Midbrain (tissue), 1 donor: ENCODE data around the gene LHPP.

Experiments used
- DNase-seq: peaks from one replicate; lab custom pipeline; 2025; lab: John Stamatoyannopoulos, UW

Gene LHPP

DNA sequence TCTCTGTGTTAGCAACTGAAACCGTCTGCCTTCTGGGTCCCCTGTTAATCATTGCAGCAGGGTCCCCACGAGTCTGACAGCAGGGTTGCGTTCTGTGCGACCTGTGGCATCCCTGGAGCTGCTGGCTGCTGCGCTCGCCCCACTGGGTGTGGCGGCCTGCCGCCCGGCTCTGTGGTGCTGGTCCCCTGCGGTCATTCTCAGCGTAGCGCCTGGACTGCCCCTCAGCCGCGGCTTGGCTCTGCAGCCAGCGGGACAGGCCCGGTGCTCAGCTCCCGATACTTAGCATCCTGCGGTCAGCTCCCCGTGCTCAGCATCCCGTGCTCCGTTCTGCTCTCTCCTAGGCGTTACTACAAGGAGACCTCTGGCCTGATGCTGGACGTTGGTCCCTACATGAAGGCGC, 35.0 kb downstream of the LHPP start:
- no peak for DNase-seq

DNA sequence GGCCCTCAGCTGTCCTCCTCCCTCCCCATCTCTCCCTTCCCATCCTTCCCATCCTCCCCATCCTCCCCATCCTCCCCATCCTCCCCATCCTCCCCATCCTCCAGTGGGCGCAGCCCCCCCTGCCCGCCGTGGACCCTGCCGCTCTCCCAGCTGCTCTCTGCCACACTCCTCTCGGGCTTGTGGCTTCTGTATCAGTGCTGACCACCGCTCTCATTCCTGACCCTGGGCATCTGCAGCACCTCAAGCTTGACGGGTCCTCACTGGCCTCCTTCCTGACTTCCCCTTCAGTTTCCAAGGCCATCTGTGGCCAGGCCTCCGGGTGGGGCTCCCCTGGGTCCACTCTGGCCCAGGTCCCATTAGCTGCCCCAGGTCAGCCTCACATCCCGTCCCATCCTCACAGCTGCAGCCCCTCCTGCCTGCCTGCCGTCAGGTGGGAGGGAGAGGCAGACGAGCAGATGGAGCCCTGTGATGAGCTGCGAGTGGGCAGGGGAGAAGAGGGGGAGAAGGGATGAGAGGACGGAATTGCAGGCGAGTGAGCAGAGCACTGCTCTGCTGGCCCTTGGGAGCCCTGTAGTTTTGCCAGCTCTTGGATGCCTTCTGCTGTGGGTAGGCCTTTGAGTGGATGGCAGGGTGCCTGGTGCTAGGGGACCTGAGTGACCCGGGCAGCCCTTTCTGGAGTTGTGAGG, 35.7 kb downstream of the LHPP start:
- DNase-seq = no peak

- DNase-seq = no peak
Measured at GRCh38 chr10:124498056-124498455, 36.4 kb downstream of the LHPP start.

- no peak for DNase-seq
Measured at GRCh38 chr10:124500757-124501156, 39.1 kb downstream of the LHPP start.

- no peak for DNase-seq
Measured at GRCh38 chr10:124504711-124505110, 43.1 kb downstream of the LHPP start.

GRCh38 chr10:124505279-124505678, 43.7 kb downstream of the LHPP start:
- DNase-seq = no peak

- no peak for DNase-seq
Measured at GRCh38 chr10:124508070-124508667, 46.5 kb downstream of the LHPP start.

GRCh38 chr10:124508907-124509454, 47.4 kb downstream of the LHPP start:
- no peak for DNase-seq

DNA sequence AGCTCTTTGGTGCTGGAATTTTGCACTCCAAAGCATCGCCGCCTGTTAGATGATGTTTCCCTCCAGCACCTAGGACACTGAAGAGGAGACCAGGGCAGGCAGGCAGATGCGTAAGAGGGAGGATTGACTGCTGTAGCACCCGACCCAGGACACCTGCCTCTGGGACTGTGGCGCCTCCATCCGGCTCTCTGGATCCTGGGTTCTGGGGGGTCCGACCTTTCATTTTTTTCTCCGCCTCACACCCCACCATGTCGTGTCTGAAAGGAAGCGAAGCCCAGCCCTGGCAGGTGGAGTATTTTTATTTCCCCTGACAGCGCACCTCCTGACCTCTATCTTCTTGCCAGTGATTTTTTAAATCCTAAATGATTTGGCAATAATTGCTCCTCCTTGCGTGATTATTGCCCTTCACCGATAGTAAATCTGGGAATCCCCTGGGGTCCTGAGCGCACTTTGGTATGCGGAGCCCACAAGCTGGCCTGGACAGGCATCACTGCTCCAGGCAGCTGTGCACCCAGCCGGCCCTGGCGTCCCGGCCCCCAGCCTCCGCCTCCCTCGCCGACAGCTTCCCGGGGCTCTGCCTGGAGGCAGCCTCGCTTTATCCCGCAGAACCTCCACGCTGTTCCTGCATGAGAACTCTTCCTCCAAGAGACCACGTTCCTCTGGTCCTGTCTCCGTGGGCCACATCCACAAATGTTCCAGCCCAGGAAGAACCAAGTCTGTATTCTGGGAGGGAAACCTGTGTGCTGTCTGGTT, 48.4 kb downstream of the LHPP start:
- DNase-seq = no peak

DNA sequence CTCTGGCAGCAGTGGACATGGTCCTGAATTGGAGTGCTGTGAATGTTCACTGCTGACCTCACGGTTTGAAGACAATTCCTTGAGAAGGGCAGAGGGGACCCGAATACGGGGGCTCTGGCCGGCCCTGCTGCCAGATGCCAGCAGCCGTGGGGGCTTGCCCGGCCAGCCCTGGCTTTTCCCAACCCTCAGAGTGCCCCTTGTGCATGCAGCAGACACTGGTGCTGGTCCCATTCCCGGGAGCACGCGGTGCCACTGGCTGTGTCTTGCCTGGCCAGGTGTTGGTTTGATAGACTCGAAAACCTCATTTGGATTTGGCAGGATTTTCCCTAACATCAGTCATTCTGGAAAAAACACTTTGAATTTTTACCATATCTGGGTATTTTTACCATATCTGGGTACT, 49.1 kb downstream of the LHPP start:
- DNase-seq = no peak

DNA sequence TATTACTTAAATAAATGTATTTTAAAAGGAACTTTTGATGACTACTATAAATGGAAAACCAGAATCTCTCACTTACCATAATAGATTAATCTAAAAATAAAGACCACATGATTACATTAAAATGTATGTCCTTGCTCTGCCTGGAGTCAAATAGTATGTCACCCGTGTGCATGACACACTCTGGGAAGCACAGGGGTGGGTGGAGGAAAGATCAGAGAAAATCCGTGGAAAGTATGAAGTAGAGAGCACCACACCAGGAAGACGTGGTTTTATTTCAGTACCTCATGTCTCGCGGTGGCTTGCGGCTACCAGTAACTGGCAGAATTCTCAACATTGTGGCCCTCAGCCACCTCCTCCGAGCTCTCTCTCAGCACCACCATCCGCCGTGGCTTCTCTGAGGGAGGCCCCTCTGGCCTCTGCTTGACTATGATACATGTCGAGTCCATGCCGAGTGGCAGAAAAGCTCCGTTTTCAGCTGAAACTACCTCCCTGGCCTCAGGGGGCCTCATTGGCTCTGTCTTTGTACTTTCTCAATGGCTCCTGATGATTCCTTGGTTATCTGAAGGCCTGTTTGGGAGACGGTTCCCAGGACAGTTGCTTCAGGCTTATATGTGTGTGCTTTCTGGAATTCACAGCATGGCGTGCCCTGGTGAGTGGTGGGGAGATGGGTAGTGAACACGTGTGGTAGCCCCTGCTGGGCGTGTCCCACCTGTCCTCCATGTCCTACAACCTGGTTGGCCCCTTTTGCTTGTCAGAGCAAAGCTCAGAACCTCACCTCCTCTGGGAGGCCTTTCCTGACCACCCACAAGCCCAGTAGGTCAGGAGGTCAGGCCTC, 49.8 kb downstream of the LHPP start:
- no peak for DNase-seq

DNA sequence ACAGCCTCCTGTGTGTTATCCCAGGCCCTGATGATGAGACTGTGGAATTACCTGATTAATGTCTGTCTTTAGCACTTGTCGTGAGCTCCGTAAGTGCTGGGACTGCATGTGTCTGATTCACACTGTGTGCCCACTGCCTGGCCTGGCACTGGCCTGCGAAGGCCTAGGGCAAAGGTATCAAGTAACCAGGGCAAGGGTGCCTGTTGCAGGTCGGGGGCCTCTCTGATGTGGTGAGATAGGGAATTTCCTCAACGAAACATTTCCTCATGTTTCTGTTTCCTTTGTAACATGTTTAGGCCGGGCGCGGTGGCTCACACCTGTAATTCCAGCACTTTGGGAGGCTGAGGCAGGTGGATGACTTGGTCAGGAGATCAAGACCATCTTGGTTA, 50.4 kb downstream of the LHPP start:
- DNase-seq = no peak

- DNase-seq = no peak
Measured at GRCh38 chr10:124512600-124512999, 51.0 kb downstream of the LHPP start.

DNA sequence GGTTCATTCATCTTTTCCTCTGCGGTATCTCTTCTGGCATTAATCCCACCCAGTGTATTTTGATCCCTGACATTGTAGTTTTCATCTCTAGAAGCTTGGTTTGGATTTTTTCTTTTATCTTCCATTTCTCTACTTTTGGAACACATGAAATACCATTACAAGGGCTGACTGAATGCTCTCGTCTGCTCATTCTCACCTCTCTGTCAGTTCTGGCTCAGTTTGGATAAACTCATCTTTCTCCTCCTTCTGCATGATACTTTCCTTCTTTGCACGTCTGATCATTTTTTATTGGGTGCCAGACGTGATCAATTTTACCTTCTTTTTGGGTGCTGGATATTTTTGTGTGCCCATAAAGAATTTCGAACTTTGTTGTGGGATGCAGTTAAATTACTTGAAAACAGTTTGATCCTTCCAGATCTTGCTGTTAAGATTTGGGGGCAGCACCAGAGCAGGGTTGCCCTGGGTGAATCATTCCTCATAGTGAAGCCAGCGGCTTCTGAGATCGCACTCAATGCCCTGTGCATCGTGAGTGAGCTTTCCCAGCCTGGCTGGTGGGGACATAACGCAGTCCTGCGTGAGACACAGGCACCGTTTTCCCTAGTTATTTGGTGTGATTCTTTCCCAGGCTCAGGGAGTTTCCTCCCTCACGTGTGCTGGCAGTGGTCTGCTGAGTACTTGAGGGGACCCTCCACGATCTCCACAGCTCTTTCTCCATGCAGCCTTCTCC, 53.8 kb downstream of the LHPP start:
- no peak for DNase-seq

DNA sequence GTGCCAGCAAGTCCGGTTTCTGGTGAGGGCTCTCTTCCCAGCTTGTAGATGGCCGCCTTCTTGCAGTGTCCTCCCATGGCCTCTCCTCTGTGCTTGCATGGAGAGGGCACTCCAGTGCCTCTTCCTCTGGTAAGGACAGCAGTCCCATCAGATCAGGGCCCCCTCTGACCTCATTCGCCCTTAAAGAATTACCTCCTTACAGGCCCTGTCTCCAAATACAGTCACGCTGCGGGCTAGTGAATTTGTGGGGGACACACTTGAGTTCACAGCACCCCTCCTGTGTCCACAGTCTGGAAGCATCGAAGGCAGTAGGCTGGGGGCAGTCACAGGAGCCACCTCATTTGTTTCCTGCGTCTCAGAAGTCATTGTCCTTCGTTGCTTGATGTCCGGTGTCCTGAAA, 54.6 kb downstream of the LHPP start:
- no peak for DNase-seq

DNA sequence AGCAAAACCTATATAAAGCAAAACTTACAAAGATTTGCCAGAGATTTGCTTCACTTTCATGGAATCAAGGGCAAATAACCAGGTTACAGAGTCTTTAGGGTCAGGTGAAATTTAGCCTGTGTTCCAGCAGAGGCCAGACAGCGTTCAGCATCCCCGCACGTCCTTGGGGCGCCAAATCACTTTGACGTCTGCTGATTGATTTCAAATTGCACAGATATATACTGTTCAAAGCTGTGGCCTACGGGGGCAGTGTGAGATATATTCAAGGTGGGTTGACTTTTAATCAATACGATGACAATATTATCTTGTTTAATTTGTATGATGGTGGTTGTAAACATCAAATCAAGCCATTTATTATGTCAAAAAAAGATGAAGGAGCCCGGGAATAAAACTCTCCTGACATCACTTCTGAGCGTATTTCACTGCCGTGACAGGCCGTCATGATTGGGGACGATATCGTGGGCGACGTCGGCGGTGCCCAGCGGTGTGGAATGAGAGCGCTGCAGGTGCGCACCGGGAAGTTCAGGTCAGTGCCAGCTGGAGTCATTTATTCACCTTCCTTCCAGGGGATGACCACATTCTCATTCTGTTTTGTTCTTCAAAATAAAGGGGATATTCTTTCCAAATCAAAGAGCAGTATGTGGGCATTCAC, 55.2 kb downstream of the LHPP start:
- DNase-seq = no peak

DNA sequence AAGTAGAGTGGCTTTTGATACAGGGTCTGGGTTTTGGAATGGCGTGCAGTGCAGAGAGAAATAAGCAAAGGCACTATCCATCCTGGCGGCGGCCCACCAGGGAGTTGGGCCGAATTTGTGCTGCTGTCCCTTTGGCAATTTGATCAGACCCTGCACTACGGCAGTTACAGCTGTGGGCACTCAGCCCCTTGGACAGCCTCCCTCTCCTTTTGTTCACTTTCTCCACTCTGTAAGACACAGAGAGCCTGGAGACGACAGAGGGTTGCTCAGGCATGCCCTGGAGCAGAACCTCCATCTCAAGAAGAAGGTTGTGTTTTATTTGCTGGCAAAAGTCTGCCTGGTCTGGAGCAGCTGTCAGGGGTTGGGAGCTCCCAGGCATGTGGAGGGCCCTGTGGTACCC, 55.8 kb downstream of the LHPP start:
- peak; percentile 10 for DNase-seq

DNA sequence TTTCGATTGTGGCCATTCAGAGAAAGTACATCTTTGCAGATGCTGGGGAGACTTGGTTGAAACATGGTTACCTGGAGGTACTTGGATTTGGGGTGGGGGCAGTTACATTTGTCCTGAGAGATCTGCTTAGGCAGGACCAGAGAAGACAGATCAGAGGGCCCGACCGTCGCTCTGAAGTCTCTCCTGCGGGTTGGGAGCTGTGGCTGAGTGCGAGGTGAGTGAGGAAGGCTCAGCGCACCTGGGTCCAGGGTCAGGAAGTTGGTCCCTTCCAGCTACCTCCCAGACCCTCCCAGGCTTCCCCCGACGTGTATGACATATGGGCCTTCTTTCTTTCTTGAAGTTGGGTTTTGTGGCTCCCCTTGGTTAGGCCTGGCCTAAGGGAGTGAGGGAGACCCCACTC, 56.3 kb downstream of the LHPP start:
- no peak for DNase-seq

GRCh38 chr10:124518366-124518765, 56.7 kb downstream of the LHPP start:
- DNase-seq = no peak

- no peak for DNase-seq
Measured at GRCh38 chr10:124520558-124521428, 59.2 kb downstream of the LHPP start.
